Central memory CD8-positive, alpha-beta T cell (primary cell): ENCODE data around the gene SLC22A8.
"Not testable (repeated sequence)": the region's sequence is repeated elsewhere in the genome, so short reads cannot be mapped to it uniquely, and the experiment has no call there.

Experiments
- ATAC-seq: fragments of 150-1000 bp; cut with Tn5 transposase; replicated peaks from 2 replicates; pipeline ENCODE4 v1.10.0; 2022; ENCODE audit warnings: mild to moderate bottlenecking, moderate FRiP score, moderate number of reproducible peaks; ENCODE audit not compliant: poor library complexity, severe bottlenecking; ENCODE audit errors: extremely low read depth
- DNase-seq, 2 donors: peaks; one replicate each; pipeline ENCODE4 v3.0.0; 2021; ENCODE audit warnings: low spot score in 2 of 2
- H3K27ac Mint-ChIP-seq: one replicate; pipeline ENCODE4 v1.8.0; 2022; ENCODE audit warnings: low read depth, mild to moderate bottlenecking, moderate library complexity, mixed read lengths
- H3K27me3 Mint-ChIP-seq: one replicate; pipeline ENCODE4 v1.8.0; 2022; ENCODE audit warnings: mixed read lengths
- H3K36me3 Mint-ChIP-seq: one replicate; pipeline ENCODE4 v1.8.0; 2022; ENCODE audit warnings: mild to moderate bottlenecking, moderate library complexity, mixed read lengths; ENCODE audit not compliant: insufficient read depth
- H3K4me1 Mint-ChIP-seq: one replicate; pipeline ENCODE4 v1.8.0; 2022; ENCODE audit warnings: mixed read lengths
- H3K4me3 Mint-ChIP-seq: one replicate; pipeline ENCODE4 v1.8.0; 2022; ENCODE audit warnings: mild to moderate bottlenecking, moderate library complexity, mixed read lengths
- H3K9me3 Mint-ChIP-seq: one replicate; pipeline ENCODE4 v1.8.0; 2022; ENCODE audit warnings: mixed read lengths

SLC22A8 gene, protein sequence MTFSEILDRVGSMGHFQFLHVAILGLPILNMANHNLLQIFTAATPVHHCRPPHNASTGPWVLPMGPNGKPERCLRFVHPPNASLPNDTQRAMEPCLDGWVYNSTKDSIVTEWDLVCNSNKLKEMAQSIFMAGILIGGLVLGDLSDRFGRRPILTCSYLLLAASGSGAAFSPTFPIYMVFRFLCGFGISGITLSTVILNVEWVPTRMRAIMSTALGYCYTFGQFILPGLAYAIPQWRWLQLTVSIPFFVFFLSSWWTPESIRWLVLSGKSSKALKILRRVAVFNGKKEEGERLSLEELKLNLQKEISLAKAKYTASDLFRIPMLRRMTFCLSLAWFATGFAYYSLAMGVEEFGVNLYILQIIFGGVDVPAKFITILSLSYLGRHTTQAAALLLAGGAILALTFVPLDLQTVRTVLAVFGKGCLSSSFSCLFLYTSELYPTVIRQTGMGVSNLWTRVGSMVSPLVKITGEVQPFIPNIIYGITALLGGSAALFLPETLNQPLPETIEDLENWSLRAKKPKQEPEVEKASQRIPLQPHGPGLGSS

DNA sequence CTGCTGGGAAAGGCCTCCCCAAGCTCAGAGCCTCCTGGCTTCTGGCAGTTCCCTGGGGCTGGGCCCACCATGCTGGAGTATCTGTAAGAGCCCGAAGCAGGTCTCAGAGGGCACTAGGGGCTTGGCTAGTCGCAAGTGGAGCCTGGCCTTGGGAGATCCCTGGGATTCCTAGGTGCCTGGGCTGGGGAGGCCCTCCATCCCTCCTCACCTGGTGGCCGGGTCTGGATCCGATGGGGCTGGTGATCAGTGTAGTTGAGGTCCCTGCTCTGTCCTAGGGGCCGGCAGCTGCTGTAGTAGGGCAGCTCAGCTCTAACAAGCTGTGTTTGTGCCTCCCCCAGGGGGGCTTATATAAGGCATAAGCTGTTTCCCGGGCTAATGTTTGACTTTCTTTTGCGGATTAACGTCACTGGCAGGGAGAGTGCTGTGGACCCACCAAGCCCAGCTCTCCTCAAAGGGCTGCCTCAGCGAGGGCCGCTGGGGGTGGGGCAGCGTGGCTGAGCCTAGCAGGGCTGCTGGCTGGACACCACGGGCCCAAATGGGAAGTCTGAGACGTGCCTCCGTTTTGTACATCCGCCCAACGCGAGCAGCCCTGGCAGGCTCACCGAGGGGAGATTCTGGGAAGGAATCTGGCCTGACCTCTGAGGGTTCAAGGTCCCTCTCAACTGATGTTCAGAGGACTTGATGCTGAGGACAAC is at the start of gene SLC22A8:
TSS of gene SLC22A8 (minus strand) at position 321 of the 695 bp plus-strand sequence. CDS start 883 bp downstream, outside the sequence.
- H3K27ac Mint-ChIP-seq: no peak within 1 kb of the TSS
- no peaks in the 10 kb centered on the region for H3K4me1 Mint-ChIP-seq
- H3K4me3 Mint-ChIP-seq: no peak within 1 kb of the TSS
- H3K27me3 Mint-ChIP-seq: peaks cover 54% of the 10 kb centered on the region
- no peaks in the 10 kb centered on the region for H3K36me3 Mint-ChIP-seq
- no peak for ATAC-seq
- DNase-seq: no peak
- H3K9me3 Mint-ChIP-seq: no peaks in the 10 kb centered on the region

GRCh38 chr11:63046203-63046602 is 30.6 kb upstream of the SLC22A8 start:
- not testable (repeated sequence) for H3K27ac Mint-ChIP-seq, H3K4me3 Mint-ChIP-seq, ATAC-seq, H3K4me1 Mint-ChIP-seq, DNase-seq, H3K36me3 Mint-ChIP-seq, H3K9me3 Mint-ChIP-seq
- peaks cover 27% of the 10 kb centered on the region for H3K27me3 Mint-ChIP-seq

DNA sequence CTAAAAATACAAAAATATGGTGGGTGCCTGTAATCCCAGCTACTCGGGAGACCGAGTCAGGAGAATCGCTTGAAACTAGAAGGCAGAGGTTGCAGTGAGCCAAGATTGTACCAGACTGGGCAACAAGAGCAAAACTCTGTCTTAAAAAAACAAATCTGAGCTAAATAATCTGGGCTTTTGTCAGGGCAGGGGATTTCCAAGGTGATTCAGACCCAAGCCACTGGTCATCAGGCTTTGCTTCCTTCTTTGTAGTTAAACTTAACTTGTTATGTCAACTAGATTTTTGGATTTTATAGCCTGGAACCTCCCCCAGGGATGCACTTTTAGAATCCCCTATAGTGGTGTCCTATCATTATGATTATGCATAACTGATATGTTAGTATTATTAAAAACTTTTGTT is 27.0 kb upstream of the SLC22A8 start:
- no peaks in the 10 kb centered on the region for H3K36me3 Mint-ChIP-seq
- ATAC-seq (no peak), DNase-seq (no peak)
- no peaks in the 10 kb centered on the region for H3K4me1 Mint-ChIP-seq
- H3K4me3 Mint-ChIP-seq: no peak overlapping the region
- H3K27me3 Mint-ChIP-seq: peaks cover 49% of the 10 kb centered on the region
- no peak overlapping the region for H3K27ac Mint-ChIP-seq
- no peaks in the 10 kb centered on the region for H3K9me3 Mint-ChIP-seq

DNA sequence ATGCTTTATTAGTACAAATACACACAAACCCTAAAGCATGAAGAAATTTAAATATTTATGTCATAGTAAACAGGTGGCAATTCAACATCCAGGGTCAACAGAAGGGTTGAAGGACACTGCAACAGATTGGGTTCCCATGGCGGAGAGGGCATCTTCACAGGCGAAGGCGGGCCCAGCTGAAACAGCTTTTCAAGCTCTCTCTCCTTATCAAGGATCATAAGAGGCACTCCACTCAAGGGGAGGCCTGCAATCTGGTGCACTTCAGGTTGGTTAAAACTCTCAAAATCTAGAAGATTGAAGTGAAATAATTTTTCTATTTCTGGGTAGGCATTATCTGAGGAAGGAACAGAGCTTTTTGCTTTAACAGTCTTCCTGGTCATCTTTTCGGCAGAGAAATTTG is 16.8 kb upstream of the SLC22A8 start:
- no peak for DNase-seq
- H3K27ac Mint-ChIP-seq: no peak overlapping the region
- peaks cover 5% of the 10 kb centered on the region for H3K4me1 Mint-ChIP-seq
- H3K27me3 Mint-ChIP-seq: peaks cover 72% of the 10 kb centered on the region
- ATAC-seq: no peak
- no peaks in the 10 kb centered on the region for H3K9me3 Mint-ChIP-seq
- no peak overlapping the region for H3K4me3 Mint-ChIP-seq
- H3K36me3 Mint-ChIP-seq: peaks cover 2% of the 10 kb centered on the region

DNA sequence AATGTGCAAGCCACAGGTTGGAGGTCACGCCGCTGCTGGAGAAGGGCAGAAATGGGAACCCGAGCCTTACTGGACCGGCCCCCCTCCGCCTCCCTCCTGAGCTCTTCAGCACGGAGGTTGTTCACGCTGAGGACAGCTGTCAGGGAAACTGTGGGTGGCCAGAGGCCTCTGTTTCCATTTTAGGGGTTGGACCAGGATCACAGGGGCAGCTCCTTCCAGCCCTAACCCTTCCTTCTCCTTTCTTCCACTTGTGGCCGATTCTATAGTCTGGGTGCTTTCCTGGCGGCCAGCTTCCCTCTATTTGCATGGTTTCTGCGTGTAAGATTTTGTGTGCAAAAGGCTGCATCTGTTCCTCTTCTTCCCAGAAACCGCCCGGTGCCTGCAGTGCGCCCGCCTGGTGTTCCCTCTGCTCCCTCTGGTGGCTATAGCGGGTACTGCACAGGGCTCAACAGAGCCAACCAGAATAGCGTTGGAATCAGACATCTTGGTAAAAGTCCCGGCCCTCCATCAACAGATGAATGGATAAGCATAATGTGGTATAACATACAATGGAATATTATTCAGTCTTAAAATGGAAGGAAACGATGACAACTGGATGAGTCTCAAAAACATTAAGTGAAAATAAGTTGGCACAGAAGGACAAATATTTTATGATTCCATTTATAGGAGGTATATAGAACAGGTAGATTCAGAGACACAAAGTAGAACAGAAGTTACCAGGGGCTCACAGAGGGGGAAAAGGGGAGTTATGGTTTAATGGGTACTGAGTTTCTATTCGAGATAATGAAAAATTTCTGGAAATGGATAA is 8.4 kb upstream of the SLC22A8 start:
- peak; percentile 65 to 80 for DNase-seq

GRCh38 chr11:63023222-63023814 is 7.7 kb upstream of the SLC22A8 start:
- Mint-ChIP-seq H3K27me3 (peaks cover 34% of the 10 kb centered on the region), H3K36me3 (peaks cover 5% of the 10 kb centered on the region), H3K4me1 (peaks cover 5% of the 10 kb centered on the region), H3K4me3 (no peak overlapping the region), H3K9me3 (no peaks in the 10 kb centered on the region), H3K27ac (no peak overlapping the region)
- DNase-seq: no peak
- ATAC-seq: no peak

More for the DNA sequence above, 8.4 kb upstream of the SLC22A8 start:
- H3K27ac Mint-ChIP-seq: no peak overlapping the region
- peaks cover 34% of the 10 kb centered on the region for H3K27me3 Mint-ChIP-seq
- H3K9me3 Mint-ChIP-seq: no peaks in the 10 kb centered on the region
- peaks cover 5% of the 10 kb centered on the region for H3K36me3 Mint-ChIP-seq
- H3K4me1 Mint-ChIP-seq: peaks cover 5% of the 10 kb centered on the region
- no peak overlapping the region for H3K4me3 Mint-ChIP-seq
- peak; percentile 78 for ATAC-seq

GRCh38 chr11:63022441-63022840 is 6.8 kb upstream of the SLC22A8 start:
- DNase-seq (no peak), ATAC-seq (no peak)
- no peak overlapping the region for H3K27ac Mint-ChIP-seq
- H3K4me3 Mint-ChIP-seq: no peak overlapping the region
- peaks cover 5% of the 10 kb centered on the region for H3K36me3 Mint-ChIP-seq
- no peaks in the 10 kb centered on the region for H3K9me3 Mint-ChIP-seq
- H3K4me1 Mint-ChIP-seq: peaks cover 5% of the 10 kb centered on the region
- H3K27me3 Mint-ChIP-seq: peaks cover 34% of the 10 kb centered on the region

DNA sequence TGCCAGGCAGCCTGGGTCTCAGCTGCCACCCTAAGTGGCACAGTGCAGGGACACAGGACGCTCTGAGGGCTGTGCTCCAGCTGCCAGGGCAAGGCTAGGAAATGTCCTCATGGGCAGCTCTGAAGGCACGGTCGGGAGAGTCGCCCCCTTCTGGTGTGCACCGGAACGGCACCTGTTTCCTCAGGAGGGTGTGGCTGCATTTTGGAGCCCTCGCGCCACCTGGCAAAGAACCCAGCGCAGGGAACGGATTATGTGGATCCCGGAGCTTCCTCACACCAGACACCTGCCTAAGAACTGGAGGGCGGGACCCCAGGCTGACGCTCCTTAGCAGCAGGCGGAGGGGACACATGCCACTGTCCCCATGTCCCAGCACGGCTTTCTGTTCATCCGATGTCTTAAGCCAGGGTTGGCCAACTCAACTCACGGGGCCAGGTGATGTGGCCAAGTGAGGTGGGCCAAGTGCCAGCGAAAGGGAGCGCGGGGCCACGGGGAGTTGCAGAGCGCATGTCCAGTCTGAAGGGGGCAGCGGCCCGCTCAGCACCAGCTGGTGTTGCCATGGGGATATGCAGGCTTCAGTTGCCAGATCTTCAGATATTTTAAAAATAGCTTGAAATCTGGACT is 5.1 kb upstream of the SLC22A8 start:
- DNase-seq (no peak), ATAC-seq (no peak)
- Mint-ChIP-seq H3K4me1 (peaks cover 5% of the 10 kb centered on the region), H3K27me3 (peaks cover 35% of the 10 kb centered on the region), H3K27ac (no peak overlapping the region), H3K4me3 (no peak overlapping the region), H3K36me3 (peaks cover 5% of the 10 kb centered on the region), H3K9me3 (no peaks in the 10 kb centered on the region)

DNA sequence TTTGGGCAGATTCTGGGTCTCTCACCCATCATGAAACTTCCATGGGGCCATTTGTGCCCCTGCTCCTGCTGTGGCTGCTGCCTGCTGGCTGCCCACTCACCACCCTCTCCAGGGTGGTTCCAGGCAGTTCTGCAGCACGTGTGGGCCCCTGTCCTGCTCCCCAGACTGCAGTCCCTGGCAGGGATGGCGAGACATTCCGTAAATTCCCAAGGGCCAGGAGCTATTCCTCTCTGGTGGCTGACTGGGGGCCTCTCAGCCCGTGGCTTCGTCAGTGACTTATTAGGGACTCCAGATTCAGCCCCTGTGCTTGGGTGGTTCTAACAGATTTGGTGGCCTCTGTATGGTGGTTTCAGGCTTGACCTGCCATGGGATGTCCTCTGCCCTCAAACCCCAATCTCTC is 3.9 kb upstream of the SLC22A8 start:
- ATAC-seq: no peak
- Mint-ChIP-seq H3K9me3 (no peaks in the 10 kb centered on the region), H3K4me1 (peaks cover 5% of the 10 kb centered on the region), H3K36me3 (peaks cover 5% of the 10 kb centered on the region), H3K27me3 (peaks cover 45% of the 10 kb centered on the region), H3K4me3 (no peak overlapping the region), H3K27ac (no peak overlapping the region)
- no peak for DNase-seq

GRCh38 chr11:63017306-63017974 is 1.8 kb upstream of the SLC22A8 start:
- ATAC-seq (no peak), DNase-seq (no peak)
- no peak overlapping the region for H3K27ac Mint-ChIP-seq
- H3K9me3 Mint-ChIP-seq: no peaks in the 10 kb centered on the region
- H3K4me1 Mint-ChIP-seq: no peaks in the 10 kb centered on the region
- no peaks in the 10 kb centered on the region for H3K36me3 Mint-ChIP-seq
- no peak overlapping the region for H3K4me3 Mint-ChIP-seq
- H3K27me3 Mint-ChIP-seq: peaks cover 44% of the 10 kb centered on the region

DNA sequence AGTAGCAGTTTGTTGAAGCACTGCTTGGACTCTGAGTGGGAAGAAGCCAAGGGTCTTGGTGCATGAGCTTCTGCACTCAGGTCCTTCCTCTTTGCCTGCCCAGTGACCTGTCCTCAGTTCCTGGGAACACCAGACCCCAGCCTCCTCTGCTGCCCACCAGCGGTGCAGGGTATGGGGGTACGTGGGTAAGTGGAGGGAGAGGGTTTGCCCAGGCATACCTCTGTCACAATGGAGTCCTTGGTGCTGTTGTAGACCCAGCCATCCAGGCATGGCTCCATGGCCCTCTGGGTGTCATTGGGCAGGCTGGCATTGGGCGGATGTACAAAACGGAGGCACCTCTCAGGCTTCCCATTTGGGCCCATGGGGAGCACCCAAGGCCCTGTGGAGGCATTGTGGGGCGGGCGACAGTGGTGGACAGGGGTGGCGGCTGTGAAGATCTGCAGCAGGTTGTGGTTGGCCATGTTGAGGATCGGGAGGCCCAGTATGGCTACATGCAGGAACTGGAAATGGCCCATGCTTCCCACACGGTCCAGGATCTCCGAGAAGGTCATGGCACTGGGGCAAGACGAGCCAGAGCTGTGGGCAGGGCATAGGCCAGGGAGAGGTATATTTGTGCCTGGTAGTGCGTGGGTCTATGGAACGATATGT is 1.1 kb downstream of the SLC22A8 start:
- Mint-ChIP-seq H3K4me1 (no peaks in the 10 kb centered on the region), H3K4me3 (no peak overlapping the region), H3K36me3 (no peaks in the 10 kb centered on the region), H3K9me3 (no peaks in the 10 kb centered on the region), H3K27me3 (peaks cover 54% of the 10 kb centered on the region), H3K27ac (no peak overlapping the region)
- DNase-seq: no peak
- no peak for ATAC-seq
